GM21737 (cell line): ENCODE data around the gene RGS17.
A peak's percentile ranks its signal among the peaks of the same experiment; 100 is the strongest.
"Not testable (repeated sequence)": the region's sequence is repeated elsewhere in the genome, so short reads cannot be mapped to it uniquely, and the experiment has no call there.

Source experiments
- ATAC-seq: cut with Tn5 transposase; IDR thresholded peaks from one replicate; pipeline ENCODE4 v1.9.1; 2021; ENCODE audit warnings: mild to moderate bottlenecking, moderate library complexity; ENCODE audit not compliant: unreplicated experiment

The RGS17 gene

GRCh38 chr6:152999538-152999937 is 131.5 kb downstream of the RGS17 start:
- ATAC-seq: not testable (repeated sequence)

- ATAC-seq: no peak
Observed at GRCh38 chr6:152993847-152994246, 137.2 kb downstream of the RGS17 start.

GRCh38 chr6:152993431-152993830 is 137.7 kb downstream of the RGS17 start:
- no peak for ATAC-seq

- ATAC-seq: no peak
Observed at GRCh38 chr6:152986978-152987377, 144.1 kb downstream of the RGS17 start.

- not testable (repeated sequence) for ATAC-seq
Observed at GRCh38 chr6:152985300-152985699, 145.8 kb downstream of the RGS17 start.

- peak; percentile 28 for ATAC-seq
Observed at GRCh38 chr6:152984513-152984872, 146.6 kb downstream of the RGS17 start.

- peak; percentile 19 for ATAC-seq
Observed at GRCh38 chr6:152983637-152984512, 147.2 kb downstream of the RGS17 start.

- ATAC-seq: peak; percentile 83
Observed at GRCh38 chr6:152982904-152983636, 148.0 kb downstream of the RGS17 start, which contains the start of gene FBXO5. Gene FBXO5, minus strand, starts transcription at chr6:152983041. Its CDS starts 82 bp downstream, at chr6:152982959.

GRCh38 chr6:152981989-152982903 is 148.8 kb downstream of the RGS17 start:
- ATAC-seq: peak; percentile 5

- ATAC-seq: no peak
Observed at GRCh38 chr6:152981219-152981618, 149.9 kb downstream of the RGS17 start.

GRCh38 chr6:152980656-152981055 is 150.4 kb downstream of the RGS17 start:
- ATAC-seq: no peak

GRCh38 chr6:152979116-152979515 is 152.0 kb downstream of the RGS17 start:
- ATAC-seq: no peak

GRCh38 chr6:152978058-152978457 is 153.0 kb downstream of the RGS17 start:
- ATAC-seq: no peak

- no peak for ATAC-seq
Observed at GRCh38 chr6:152977556-152977955, 153.5 kb downstream of the RGS17 start.

- no peak for ATAC-seq
Observed at GRCh38 chr6:152976749-152977148, 154.3 kb downstream of the RGS17 start.

GRCh38 chr6:152975204-152975915 is 155.7 kb downstream of the RGS17 start:
- ATAC-seq: no peak

- ATAC-seq: no peak
Observed at GRCh38 chr6:152973916-152974315, 157.2 kb downstream of the RGS17 start.

- no peak for ATAC-seq
Observed at GRCh38 chr6:152969688-152970418, 161.2 kb downstream of the RGS17 start.

GRCh38 chr6:152966168-152966894 is 164.8 kb downstream of the RGS17 start:
- not testable (repeated sequence) for ATAC-seq
